AG08395 (cell line): Measurements from ENCODE around the gene NFATC1.

Experiments
- DNase-seq: peaks from one replicate; pipeline ENCODE4 v3.0.0; 2012; ENCODE audit warnings: mixed read lengths, low spot score

Gene NFATC1

GRCh38 chr18:79405019-79405780 lies 9.5 kb downstream of the NFATC1 start:
- DNase-seq: no peak

- DNase-seq: no peak
Measured at GRCh38 chr18:79405781-79406575, 10.2 kb downstream of the NFATC1 start.

GRCh38 chr18:79406708-79407107 lies 11.0 kb downstream of the NFATC1 start:
- no peak for DNase-seq

- DNase-seq: no peak
Measured at GRCh38 chr18:79409313-79409712, 13.6 kb downstream of the NFATC1 start.

GRCh38 chr18:79410171-79410641 lies 14.5 kb downstream of the NFATC1 start:
- DNase-seq: no peak

GRCh38 chr18:79410731-79411613 lies 15.2 kb downstream of the NFATC1 start:
- no peak for DNase-seq

- no peak for DNase-seq
Measured at GRCh38 chr18:79411614-79412526, 16.1 kb downstream of the NFATC1 start.

- no peak for DNase-seq
Measured at GRCh38 chr18:79413025-79413424, 17.3 kb downstream of the NFATC1 start.

GRCh38 chr18:79413426-79413825 lies 17.7 kb downstream of the NFATC1 start:
- DNase-seq: no peak

GRCh38 chr18:79413901-79414300 lies 18.2 kb downstream of the NFATC1 start:
- DNase-seq: no peak

GRCh38 chr18:79416022-79416676 lies 20.4 kb downstream of the NFATC1 start:
- no peak for DNase-seq

- DNase-seq: no peak
Measured at GRCh38 chr18:79416677-79417052, 20.9 kb downstream of the NFATC1 start.

- no peak for DNase-seq
Measured at GRCh38 chr18:79418236-79418635, 22.5 kb downstream of the NFATC1 start.

- DNase-seq: no peak
Measured at GRCh38 chr18:79418642-79419041, 22.9 kb downstream of the NFATC1 start.

- DNase-seq: no peak
Measured at GRCh38 chr18:79420033-79420745, 24.5 kb downstream of the NFATC1 start.

GRCh38 chr18:79421275-79421857 lies 25.6 kb downstream of the NFATC1 start:
- DNase-seq: no peak

GRCh38 chr18:79422022-79422782 lies 26.5 kb downstream of the NFATC1 start:
- peak; percentile 64 for DNase-seq

GRCh38 chr18:79422783-79423165 lies 27.0 kb downstream of the NFATC1 start:
- DNase-seq: no peak
